Brain microvascular endothelial cell (primary cell): ENCODE results near the gene VSIR.

Source experiments
- DNase-seq: peaks from one replicate; pipeline ENCODE4 v3.0.0-alpha.2; 2020
- H3K27ac ChIP-seq: fragments of 250-450 bp; sonication (Bioruptor Pico); 2 replicates; pipeline ENCODE4 v1.5.1; 2020; ENCODE audit warnings: mild to moderate bottlenecking, moderate library complexity
- H3K27me3 ChIP-seq: fragments of 250-450 bp; sonication (Bioruptor Pico); replicated peaks from 2 replicates; pipeline ENCODE4 v1.5.1; 2020; ENCODE audit warnings: mild to moderate bottlenecking
- H3K36me3 ChIP-seq: fragments of 250-450 bp; sonication (Bioruptor Pico); replicated peaks from 2 replicates; pipeline ENCODE4 v1.5.1; 2020; ENCODE audit warnings: mild to moderate bottlenecking
- H3K4me3 ChIP-seq: 2 replicates; pipeline ENCODE4 v1.5.1; 2011; ENCODE audit warnings: low read depth, mild to moderate bottlenecking, control low read depth, low read length, moderate library complexity
- in situ Hi-C: cut with HindIII; loops from 2 replicates; pipeline ENCODE4 v1.10.0; 2017; ENCODE audit warnings: low sequenced_read_pairs, low pct_ligation_motif_present
- TF ChIP-seq, protein P1 (sequence below): IDR thresholded peaks from 2 replicates; pipeline ENCODE4 v1.5.1; 2011; ENCODE audit warnings: low read depth, mild to moderate bottlenecking, moderate library complexity, low read length, control low read depth, inconsistent platforms; ENCODE audit errors: missing control alignments

VSIR gene

DNA sequence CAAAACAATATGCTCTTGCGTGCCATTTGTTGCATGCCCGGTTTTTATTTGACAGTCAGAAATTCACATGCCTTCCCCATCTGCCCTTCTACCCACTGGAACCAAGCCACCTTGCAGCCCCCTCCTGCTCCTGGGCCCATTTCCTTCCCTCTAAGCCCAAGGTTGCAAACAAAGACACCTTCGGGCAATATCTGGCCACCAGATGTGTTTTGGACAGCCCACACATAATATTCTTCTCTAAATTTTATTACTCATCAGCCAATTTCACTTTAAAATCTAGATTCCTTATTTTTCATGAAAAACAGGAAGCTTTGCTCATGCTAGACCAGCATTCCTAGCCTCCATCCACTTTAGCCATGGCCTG lies 35.5 kb downstream of the VSIR start:
- no peak overlapping the region for H3K4me3 ChIP-seq

DNA sequence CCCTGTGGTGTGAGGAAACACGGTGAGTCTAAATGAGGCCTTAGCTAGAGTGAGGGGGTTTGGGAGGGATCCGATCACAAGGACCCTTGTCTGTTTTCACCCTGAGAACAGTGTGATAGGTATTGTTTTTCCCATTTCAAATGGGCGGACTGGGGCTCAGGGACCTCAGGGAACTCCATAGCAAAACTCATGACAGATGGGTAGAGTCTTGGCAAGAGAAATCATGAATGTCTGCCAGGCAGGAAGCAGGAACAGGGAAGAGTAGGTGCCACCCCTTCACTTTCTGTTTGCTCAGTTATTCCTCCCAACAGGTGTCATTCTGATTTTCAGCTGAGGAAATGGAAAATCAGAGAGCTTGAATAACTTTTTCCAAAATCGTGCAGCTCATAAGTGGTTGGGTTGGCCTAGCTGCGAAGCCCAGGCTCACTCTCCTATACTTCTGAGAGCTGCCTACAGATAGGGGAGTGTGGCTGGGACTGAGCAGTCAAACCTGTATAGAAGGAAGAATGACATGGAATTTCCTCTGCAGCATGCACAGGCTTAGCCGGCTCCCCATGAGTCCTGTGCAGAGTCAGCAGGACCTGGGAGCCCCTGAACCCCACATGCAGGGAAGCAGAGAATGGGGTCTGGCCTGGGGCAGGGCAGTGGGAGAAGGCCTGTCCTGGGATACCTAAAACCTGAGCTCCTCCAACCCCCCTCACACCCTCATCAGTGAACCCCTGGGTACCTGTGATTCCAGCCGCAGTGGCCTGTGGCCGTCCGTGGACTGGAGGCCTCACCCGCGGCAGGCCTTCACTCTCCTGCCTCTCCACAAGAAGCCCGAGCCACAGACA lies 36.1 kb downstream of the VSIR start:
- H3K27ac ChIP-seq: no peak overlapping the region
- H3K36me3 ChIP-seq: no peaks in the 10 kb centered on the region
- H3K4me3 ChIP-seq: no peak overlapping the region
- TF ChIP-seq, protein P1, sequence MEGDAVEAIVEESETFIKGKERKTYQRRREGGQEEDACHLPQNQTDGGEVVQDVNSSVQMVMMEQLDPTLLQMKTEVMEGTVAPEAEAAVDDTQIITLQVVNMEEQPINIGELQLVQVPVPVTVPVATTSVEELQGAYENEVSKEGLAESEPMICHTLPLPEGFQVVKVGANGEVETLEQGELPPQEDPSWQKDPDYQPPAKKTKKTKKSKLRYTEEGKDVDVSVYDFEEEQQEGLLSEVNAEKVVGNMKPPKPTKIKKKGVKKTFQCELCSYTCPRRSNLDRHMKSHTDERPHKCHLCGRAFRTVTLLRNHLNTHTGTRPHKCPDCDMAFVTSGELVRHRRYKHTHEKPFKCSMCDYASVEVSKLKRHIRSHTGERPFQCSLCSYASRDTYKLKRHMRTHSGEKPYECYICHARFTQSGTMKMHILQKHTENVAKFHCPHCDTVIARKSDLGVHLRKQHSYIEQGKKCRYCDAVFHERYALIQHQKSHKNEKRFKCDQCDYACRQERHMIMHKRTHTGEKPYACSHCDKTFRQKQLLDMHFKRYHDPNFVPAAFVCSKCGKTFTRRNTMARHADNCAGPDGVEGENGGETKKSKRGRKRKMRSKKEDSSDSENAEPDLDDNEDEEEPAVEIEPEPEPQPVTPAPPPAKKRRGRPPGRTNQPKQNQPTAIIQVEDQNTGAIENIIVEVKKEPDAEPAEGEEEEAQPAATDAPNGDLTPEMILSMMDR: no peak
- H3K27me3 ChIP-seq: no peaks in the 10 kb centered on the region
- DNase-seq: no peak
- in situ Hi-C loops: no loop called here

More for the DNA sequence above, 35.5 kb downstream of the VSIR start:
- DNase-seq: no peak
- in situ Hi-C loops: no loop called here
- H3K27ac ChIP-seq: no peak overlapping the region
- H3K27me3 ChIP-seq: no peaks in the 10 kb centered on the region
- no peaks in the 10 kb centered on the region for H3K36me3 ChIP-seq
- TF ChIP-seq, protein P1: no peak

DNA sequence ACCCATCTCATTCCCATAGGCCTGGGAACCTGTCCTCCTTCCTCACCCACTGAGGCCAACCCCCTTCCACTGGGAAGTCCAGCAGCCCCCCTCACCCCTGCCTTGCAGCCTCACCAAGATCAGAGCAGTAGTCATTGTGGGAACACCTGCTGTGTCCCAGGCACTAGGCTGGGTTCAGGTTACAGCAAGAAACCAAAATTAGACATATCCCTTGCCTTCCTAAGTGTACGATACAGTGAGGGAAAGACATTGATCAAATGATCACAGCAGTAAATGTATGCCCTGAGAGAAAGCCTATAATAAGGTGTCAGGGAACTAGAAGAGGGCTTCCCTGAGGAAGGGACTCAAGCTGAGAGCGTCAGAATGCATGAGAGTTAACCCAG lies 36.8 kb downstream of the VSIR start:
- no peak for DNase-seq
- Histone ChIP-seq H3K27me3 (no peaks in the 10 kb centered on the region), H3K4me3 (no peak overlapping the region), H3K36me3 (no peaks in the 10 kb centered on the region), H3K27ac (no peak overlapping the region)
- in situ Hi-C loops: no loop called here
- TF ChIP-seq, protein P1: no peak

DNA sequence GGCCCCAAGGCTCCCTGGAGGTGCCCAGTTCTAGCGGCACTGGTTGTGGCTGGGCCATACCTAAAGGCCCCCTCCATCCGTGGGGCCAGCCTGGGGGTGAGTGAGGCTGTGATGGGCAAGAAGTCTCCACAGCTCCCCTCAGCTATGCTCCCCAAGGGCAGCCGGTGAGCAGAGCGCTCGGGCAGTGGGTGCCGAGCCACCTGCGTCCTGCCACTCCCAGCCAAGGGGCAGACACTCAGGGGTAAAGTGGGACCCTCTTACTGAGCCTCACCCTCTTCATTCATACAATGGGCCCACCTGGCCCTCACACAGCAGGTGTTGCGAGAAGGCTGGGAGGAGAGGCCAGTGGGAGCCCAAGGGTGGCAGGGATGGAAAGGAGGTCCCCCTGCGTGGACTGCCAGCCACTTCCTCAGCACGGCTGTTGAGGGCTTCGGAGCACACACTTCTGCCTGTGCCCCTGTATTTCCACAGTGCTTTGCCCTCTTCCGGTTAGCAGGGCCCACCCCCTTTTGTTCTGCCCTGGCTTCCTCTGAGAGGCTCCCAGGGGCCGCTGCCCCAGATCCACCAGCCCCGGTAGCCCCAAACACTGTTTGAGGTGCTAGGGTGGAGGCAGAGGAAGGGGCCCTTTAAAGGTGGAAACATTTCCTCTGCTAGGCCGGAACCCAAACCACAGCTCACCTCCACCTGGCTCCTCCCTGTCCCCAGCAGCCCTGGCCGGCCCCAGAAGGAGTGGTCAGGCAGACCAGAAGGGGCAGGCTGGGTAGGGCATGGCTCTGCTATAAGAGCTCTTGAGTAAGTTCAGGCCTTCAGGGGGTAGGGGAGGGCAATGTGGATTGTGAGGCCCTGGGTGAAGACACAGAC lies 37.4 kb downstream of the VSIR start:
- Histone ChIP-seq H3K27ac (no peak overlapping the region), H3K4me3 (no peak overlapping the region), H3K36me3 (no peaks in the 10 kb centered on the region), H3K27me3 (no peaks in the 10 kb centered on the region)
- TF ChIP-seq, protein P1: no peak
- in situ Hi-C loops: no loop called here
- DNase-seq: no peak

DNA sequence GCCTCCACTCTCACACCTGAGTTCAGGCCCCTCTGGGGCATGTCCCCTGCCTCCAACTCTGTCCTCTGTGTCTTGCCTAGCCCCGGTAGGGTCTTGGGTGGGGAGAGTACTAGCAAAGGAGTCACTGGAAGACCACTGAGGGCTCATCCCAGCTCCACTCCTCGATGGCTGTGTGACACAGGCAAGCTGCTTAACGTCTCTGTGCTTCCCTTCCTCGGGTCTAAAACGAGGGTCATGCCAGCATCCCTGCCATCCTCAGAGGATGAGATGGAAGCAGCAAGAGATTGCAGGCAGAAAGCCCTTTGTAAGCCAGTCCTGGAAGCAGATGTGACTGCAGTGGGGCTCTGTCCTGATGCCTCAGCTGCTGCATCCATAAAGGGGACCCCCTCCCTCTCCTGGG lies 38.5 kb downstream of the VSIR start:
- H3K4me3 ChIP-seq: no peak overlapping the region

More for the DNA sequence above, 38.5 kb downstream of the VSIR start:
- no peak overlapping the region for H3K27ac ChIP-seq
- in situ Hi-C loops: no loop called here
- no peaks in the 10 kb centered on the region for H3K27me3 ChIP-seq
- no peaks in the 10 kb centered on the region for H3K36me3 ChIP-seq
- TF ChIP-seq, protein P1: no peak
- DNase-seq: no peak
